ENCODE results near the gene CAMK2G. TPM values are rescaled to one million over a fixed set of nuclear protein-coding genes. Genes with fewer than 3 reads are reported as not detected.

Gene CAMK2G
- total RNA-seq, 3 donors from 2014 or later (not counting 1 experiment from before 2014, with no cell fraction given): 53.6 to 73.8 (median 62.3) TPM

DNA sequence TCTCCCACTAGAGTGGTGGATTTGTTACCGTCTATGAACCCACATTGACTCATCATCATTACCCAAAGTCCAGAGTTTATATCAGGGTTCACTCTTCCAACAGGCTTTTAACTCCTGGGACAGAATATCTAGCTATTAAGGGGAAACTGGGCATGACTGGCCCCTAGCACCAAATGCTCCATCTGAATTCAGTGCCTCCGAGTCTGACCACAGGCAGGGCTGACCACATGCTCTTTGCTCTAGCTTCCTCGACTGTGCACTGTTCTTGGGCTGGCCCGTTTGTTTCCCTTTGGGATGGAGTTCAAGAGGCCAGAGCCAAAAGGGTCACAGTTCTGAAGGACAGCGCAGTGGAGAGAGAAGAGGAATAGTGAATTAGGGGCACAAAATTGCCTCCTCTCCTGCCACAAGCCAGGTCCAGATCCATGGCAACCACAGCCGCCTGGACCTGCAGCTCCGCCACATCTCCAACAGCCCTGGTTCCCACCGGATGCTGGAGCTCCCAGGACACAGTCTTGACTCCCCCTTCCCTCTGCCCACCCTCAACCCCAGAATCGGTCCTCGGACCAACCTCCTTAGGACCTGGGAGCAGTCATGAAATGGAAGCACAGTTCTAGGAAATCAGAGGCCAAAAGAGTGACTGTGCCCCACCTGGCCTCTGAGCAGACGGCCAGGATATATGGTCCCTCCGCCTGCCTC lies 16.2 kb downstream of the CAMK2G start:
- Mint-ChIP-seq H3K36me3 (no peaks in the 10 kb centered on the region), H3K4me3 (no peak overlapping the region), H3K27me3 (ENCODE audit: low read depth in 2 of 2) (no peaks in the 10 kb centered on the region), H3K4me1 (peaks cover 22 to 32% of the 10 kb centered on the region in 2 donors), H3K27ac (peak overlapping the region in 1 of 2 donors; percentile 63), H3K9me3 (no peaks in the 10 kb centered on the region)
- H3K27ac ChIP-seq (ENCODE audit: low read length): no peak overlapping the region
- peaks cover 31% of the 10 kb centered on the region for H3K36me3 ChIP-seq (ENCODE audit: control insufficient read depth, insufficient read depth, low read length)
- TF ChIP-seq, protein P1, sequence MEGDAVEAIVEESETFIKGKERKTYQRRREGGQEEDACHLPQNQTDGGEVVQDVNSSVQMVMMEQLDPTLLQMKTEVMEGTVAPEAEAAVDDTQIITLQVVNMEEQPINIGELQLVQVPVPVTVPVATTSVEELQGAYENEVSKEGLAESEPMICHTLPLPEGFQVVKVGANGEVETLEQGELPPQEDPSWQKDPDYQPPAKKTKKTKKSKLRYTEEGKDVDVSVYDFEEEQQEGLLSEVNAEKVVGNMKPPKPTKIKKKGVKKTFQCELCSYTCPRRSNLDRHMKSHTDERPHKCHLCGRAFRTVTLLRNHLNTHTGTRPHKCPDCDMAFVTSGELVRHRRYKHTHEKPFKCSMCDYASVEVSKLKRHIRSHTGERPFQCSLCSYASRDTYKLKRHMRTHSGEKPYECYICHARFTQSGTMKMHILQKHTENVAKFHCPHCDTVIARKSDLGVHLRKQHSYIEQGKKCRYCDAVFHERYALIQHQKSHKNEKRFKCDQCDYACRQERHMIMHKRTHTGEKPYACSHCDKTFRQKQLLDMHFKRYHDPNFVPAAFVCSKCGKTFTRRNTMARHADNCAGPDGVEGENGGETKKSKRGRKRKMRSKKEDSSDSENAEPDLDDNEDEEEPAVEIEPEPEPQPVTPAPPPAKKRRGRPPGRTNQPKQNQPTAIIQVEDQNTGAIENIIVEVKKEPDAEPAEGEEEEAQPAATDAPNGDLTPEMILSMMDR (IDR thresholded peaks at IDR 0.05): no peak
- 88% methylated on average over 11 of the region's 12 CpGs for WGBS (ENCODE audit: insufficient coverage)
- ATAC-seq (no peak), DNase-seq (no peak)
- H3K4me3 ChIP-seq (ENCODE audit: low read length): no peak overlapping the region
- intact Hi-C loops (cut with micrococcal nuclease): no loop called here
- H3K9me3 ChIP-seq (ENCODE audit: control insufficient read depth, insufficient read depth, low read length): no peaks in the 10 kb centered on the region
- peaks cover 47% of the 10 kb centered on the region for H3K4me1 ChIP-seq (ENCODE audit: control insufficient read depth, insufficient read depth, low read length)
- H3K27me3 ChIP-seq (ENCODE audit: control insufficient read depth, insufficient read depth, low read length): no peaks in the 10 kb centered on the region

DNA sequence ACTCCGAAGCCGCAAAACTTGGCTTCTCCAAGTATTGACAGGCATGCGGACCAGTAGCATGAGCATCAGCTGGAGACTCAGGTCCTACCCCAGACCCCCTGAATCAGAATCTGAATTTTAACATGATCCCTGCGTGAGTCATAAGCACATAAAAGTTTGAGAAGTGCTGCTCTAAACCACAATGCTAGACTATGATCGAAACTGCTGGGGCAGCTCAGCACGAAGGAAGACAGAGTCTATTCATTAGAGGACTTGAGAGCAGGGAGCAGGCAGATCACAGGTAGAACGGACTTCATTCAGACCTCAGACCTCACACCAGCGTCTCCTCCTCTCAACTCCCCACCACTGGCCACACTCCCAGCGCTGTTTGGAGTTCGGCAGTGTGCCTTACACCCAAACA lies 16.9 kb downstream of the CAMK2G start:
- intact Hi-C loops (cut with micrococcal nuclease): no loop called here
- H3K27ac Mint-ChIP-seq: peak overlapping the region in 1 of 2 donors; percentile 63
- DNase-seq (peak in 1 of 2 donors; percentile 49), ATAC-seq (peak in 2 of 3 donors; percentile 56 to 72)
- Histone ChIP-seq H3K36me3 (ENCODE audit: control insufficient read depth, insufficient read depth, low read length) (peaks cover 38% of the 10 kb centered on the region), H3K4me1 (ENCODE audit: control insufficient read depth, insufficient read depth, low read length) (peaks cover 45% of the 10 kb centered on the region), H3K4me3 (ENCODE audit: low read length) (no peak overlapping the region), H3K9me3 (ENCODE audit: control insufficient read depth, insufficient read depth, low read length) (no peaks in the 10 kb centered on the region), H3K27ac (ENCODE audit: low read length) (no peak overlapping the region), H3K27me3 (ENCODE audit: control insufficient read depth, insufficient read depth, low read length) (no peaks in the 10 kb centered on the region)
- 47% methylated on average over 8 of the region's 10 CpGs for WGBS (ENCODE audit: insufficient coverage)
- TF ChIP-seq, protein P1 (IDR thresholded peaks at IDR 0.05): no peak
- no peaks in the 10 kb centered on the region for H3K9me3 Mint-ChIP-seq
- no peaks in the 10 kb centered on the region for H3K27me3 Mint-ChIP-seq (ENCODE audit: low read depth in 2 of 2)
- H3K4me3 Mint-ChIP-seq: no peak overlapping the region
- H3K36me3 Mint-ChIP-seq: peaks cover 4% of the 10 kb centered on the region
- peaks cover 23 to 32% of the 10 kb centered on the region in 2 donors for H3K4me1 Mint-ChIP-seq

DNA sequence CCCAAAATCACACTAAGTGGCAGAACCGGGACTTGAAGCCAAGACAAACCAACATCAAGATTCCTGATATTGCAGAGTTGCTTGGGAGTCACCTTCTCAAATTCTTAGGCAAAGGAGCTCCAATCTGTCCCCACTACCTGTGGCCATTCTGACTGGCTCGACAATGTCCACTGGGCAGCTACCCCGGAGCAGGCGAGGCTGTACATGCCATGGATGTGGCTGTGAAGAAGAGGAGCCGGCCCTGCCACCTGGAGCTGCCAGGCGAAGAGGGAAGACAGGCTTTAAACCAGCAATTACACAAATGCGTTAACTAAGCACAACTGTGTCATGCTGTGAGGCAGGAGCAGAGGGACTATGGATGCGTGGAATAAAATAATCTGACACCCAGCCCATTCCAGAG lies 18.1 kb downstream of the CAMK2G start:
- Mint-ChIP-seq H3K27me3 (ENCODE audit: low read depth in 2 of 2) (no peaks in the 10 kb centered on the region), H3K4me3 (no peak overlapping the region), H3K27ac (no peak overlapping the region), H3K36me3 (peaks cover 11% of the 10 kb centered on the region), H3K9me3 (no peaks in the 10 kb centered on the region), H3K4me1 (peaks cover 23 to 32% of the 10 kb centered on the region in 2 donors)
- WGBS (ENCODE audit: insufficient coverage): 96% methylated on average over 8 of the region's 8 CpGs
- TF ChIP-seq, protein P1 (IDR thresholded peaks at IDR 0.05): no peak
- H3K27me3 ChIP-seq (ENCODE audit: control insufficient read depth, insufficient read depth, low read length): no peaks in the 10 kb centered on the region
- H3K36me3 ChIP-seq (ENCODE audit: control insufficient read depth, insufficient read depth, low read length): peaks cover 45% of the 10 kb centered on the region
- H3K9me3 ChIP-seq (ENCODE audit: control insufficient read depth, insufficient read depth, low read length): no peaks in the 10 kb centered on the region
- DNase-seq: no peak
- peaks cover 45% of the 10 kb centered on the region for H3K4me1 ChIP-seq (ENCODE audit: control insufficient read depth, insufficient read depth, low read length)
- H3K27ac ChIP-seq (ENCODE audit: low read length): no peak overlapping the region
- intact Hi-C loops (cut with micrococcal nuclease): no loop called here
- no peak overlapping the region for H3K4me3 ChIP-seq (ENCODE audit: low read length)
- ATAC-seq: no peak

DNA sequence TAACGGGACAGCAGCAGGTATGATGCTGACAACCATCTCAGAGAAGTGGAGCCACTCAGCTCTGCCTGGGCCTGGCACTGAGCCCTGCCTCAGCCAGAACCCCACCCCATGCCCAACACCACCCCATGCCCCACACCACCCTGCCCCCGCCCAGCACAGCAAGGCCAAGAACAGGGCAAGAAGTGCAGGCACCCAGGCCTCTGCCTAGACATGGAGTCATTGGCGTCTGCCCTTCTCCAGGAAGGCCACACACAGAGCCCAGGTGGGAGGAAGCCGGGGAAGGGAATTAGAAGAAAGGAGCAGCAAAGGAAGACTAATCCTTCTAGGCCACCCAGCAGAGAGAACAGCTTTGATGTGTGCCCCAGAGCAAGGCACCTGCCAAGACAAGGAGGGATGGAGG lies 18.9 kb downstream of the CAMK2G start:
- no peak overlapping the region for H3K4me3 ChIP-seq (ENCODE audit: low read length)
- ATAC-seq (no peak), DNase-seq (no peak)
- H3K27ac Mint-ChIP-seq: peak overlapping the region in 1 of 2 donors; percentile 24
- H3K9me3 Mint-ChIP-seq: no peaks in the 10 kb centered on the region
- H3K27ac ChIP-seq (ENCODE audit: low read length): no peak overlapping the region
- H3K36me3 Mint-ChIP-seq: peaks cover 11% of the 10 kb centered on the region
- TF ChIP-seq, protein P1 (IDR thresholded peaks at IDR 0.05): no peak
- H3K4me1 Mint-ChIP-seq: peaks cover 23 to 28% of the 10 kb centered on the region in 2 donors
- intact Hi-C loops (cut with micrococcal nuclease): no loop called here
- H3K36me3 ChIP-seq (ENCODE audit: control insufficient read depth, insufficient read depth, low read length): peaks cover 43% of the 10 kb centered on the region
- no peaks in the 10 kb centered on the region for H3K9me3 ChIP-seq (ENCODE audit: control insufficient read depth, insufficient read depth, low read length)
- WGBS (ENCODE audit: insufficient coverage): 97% methylated on average over 4 of the region's 4 CpGs
- H3K27me3 Mint-ChIP-seq (ENCODE audit: low read depth in 2 of 2): no peaks in the 10 kb centered on the region
- no peak overlapping the region for H3K4me3 Mint-ChIP-seq
- no peaks in the 10 kb centered on the region for H3K27me3 ChIP-seq (ENCODE audit: control insufficient read depth, insufficient read depth, low read length)
- peaks cover 44% of the 10 kb centered on the region for H3K4me1 ChIP-seq (ENCODE audit: control insufficient read depth, insufficient read depth, low read length)
